Measurements from ENCODE around the gene PSMB5. TPM values are rescaled to one million over a fixed set of nuclear protein-coding genes. Genes with fewer than 3 reads are reported as not detected.

The PSMB5 gene
- total and polyA plus RNA-seq, 2 of the 13 experiments (the other 11 are each of a cell fraction or from before 2014, with no cell fraction given) = 705 to 871 TPM

GRCh38 chr14:23052182-23052623, 17.5 kb upstream of the PSMB5 start (continued):
- TF ChIP-seq RFXAP (CRISPR knock-in tag; IDR thresholded peaks at IDR 0.05; ENCODE audit: borderline replicate concordance) (no peak; the same call in 1 of the 2 replicates), ZNF878 (CRISPR knock-in tag; IDR thresholded peaks at IDR 0.05) (no peak), ZNF20 (CRISPR knock-in tag; IDR thresholded peaks at IDR 0.05) (no peak), TOPORS (CRISPR knock-in tag; IDR thresholded peaks at IDR 0.05) (no peak), SP5 (CRISPR knock-in tag; IDR thresholded peaks at IDR 0.05; ENCODE audit: borderline replicate concordance, low read depth) (peak; percentile 45; the same call in 1 of the 2 replicates), ZNF121 (CRISPR knock-in tag; IDR thresholded peaks at IDR 0.05) (no peak), SKIL (CRISPR knock-in tag; IDR thresholded peaks at IDR 0.05; ENCODE audit: borderline replicate concordance) (no peak), ZNF207 (IDR thresholded peaks at IDR 0.05; ENCODE audit: borderline replicate concordance) (no peak), KDM6A (CRISPR knock-in tag; IDR thresholded peaks at IDR 0.05; ENCODE audit: low read depth) (no peak), ZNF841 (CRISPR knock-in tag; IDR thresholded peaks at IDR 0.05; ENCODE audit: borderline replicate concordance) (no peak), PCBP2 (optimal IDR thresholded peaks at IDR 0.05; ENCODE audit: low read depth, low read length, poor library complexity, severe bottlenecking) (no peak), ZFY (CRISPR knock-in tag; IDR thresholded peaks at IDR 0.05) (0 out of 2 replicates have a peak, but pooled peaks have one; percentile 32), ZNF558 (CRISPR knock-in tag; IDR thresholded peaks at IDR 0.05; ENCODE audit: borderline replicate concordance) (no peak), SNAPC4 (CRISPR knock-in tag; IDR thresholded peaks at IDR 0.05) (no peak), MNT (IDR thresholded peaks at IDR 0.05) (no peak), SIX1 (CRISPR knock-in tag; IDR thresholded peaks at IDR 0.05; ENCODE audit: borderline replicate concordance) (no peak)
- TF ChIP-seq, protein P1, sequence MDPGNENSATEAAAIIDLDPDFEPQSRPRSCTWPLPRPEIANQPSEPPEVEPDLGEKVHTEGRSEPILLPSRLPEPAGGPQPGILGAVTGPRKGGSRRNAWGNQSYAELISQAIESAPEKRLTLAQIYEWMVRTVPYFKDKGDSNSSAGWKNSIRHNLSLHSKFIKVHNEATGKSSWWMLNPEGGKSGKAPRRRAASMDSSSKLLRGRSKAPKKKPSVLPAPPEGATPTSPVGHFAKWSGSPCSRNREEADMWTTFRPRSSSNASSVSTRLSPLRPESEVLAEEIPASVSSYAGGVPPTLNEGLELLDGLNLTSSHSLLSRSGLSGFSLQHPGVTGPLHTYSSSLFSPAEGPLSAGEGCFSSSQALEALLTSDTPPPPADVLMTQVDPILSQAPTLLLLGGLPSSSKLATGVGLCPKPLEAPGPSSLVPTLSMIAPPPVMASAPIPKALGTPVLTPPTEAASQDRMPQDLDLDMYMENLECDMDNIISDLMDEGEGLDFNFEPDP (CRISPR knock-in tag; conservative IDR thresholded peaks at IDR 0.05) = 0 out of 2 replicates have a peak, but pooled peaks have one; percentile 94
- TF ChIP-seq, protein P2, sequence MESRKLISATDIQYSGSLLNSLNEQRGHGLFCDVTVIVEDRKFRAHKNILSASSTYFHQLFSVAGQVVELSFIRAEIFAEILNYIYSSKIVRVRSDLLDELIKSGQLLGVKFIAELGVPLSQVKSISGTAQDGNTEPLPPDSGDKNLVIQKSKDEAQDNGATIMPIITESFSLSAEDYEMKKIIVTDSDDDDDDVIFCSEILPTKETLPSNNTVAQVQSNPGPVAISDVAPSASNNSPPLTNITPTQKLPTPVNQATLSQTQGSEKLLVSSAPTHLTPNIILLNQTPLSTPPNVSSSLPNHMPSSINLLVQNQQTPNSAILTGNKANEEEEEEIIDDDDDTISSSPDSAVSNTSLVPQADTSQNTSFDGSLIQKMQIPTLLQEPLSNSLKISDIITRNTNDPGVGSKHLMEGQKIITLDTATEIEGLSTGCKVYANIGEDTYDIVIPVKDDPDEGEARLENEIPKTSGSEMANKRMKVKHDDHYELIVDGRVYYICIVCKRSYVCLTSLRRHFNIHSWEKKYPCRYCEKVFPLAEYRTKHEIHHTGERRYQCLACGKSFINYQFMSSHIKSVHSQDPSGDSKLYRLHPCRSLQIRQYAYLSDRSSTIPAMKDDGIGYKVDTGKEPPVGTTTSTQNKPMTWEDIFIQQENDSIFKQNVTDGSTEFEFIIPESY (CRISPR knock-in tag; IDR thresholded peaks at IDR 0.05) = peak; percentile 99
